HG02610 (cell line): ENCODE measurements around the gene RPF1.
"Not testable (repeated sequence)": the region's sequence is repeated elsewhere in the genome, so short reads cannot be mapped to it uniquely, and the experiment has no call there.

Experiments used
- ATAC-seq: cut with Tn5 transposase; IDR thresholded peaks from one replicate; pipeline ENCODE4 v1.9.1; 2021; ENCODE audit warnings: mild to moderate bottlenecking, moderate library complexity; ENCODE audit not compliant: unreplicated experiment

The RPF1 gene

DNA sequence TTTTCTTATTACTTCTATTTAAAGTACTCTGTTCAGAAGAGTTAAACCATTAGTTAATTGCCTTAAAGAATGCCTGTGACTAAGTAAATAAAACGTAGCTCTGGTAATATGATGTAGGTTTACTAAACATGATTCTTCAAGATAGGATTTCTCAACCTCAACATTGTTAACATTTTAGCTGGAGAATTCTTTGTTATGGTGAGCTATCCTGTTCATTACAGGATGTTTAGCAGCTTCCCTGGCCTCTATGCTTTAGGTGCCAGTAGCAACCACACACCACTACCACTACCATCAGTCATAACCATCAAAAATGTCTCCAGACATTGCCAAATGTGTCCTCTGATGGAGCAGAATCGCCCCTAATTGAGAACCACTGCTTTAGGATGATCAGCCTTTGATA is 10.7 kb downstream of the RPF1 start:
- no peak for ATAC-seq

DNA sequence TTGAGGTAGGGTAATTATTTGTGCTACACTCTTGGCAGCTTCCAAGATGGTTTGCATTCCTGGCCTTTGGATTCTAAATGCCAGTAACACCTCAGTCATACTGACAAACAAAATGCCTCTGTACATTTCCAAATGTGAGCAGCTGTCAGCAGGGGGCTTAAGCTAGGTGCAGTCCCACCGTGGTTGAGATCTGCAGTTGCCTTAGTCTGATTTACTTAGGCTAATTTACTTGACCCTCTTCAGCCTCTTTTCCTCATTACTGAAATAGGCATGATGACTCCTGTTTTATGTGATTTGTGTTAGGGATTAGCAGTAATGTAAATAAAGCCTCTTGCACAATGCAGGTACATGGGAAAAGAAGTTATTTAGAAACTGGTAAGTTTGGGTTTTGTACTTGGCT is 13.7 kb downstream of the RPF1 start:
- no peak for ATAC-seq

GRCh38 chr1:84493747-84494146 is 14.7 kb downstream of the RPF1 start:
- ATAC-seq, result peak; percentile 65

DNA sequence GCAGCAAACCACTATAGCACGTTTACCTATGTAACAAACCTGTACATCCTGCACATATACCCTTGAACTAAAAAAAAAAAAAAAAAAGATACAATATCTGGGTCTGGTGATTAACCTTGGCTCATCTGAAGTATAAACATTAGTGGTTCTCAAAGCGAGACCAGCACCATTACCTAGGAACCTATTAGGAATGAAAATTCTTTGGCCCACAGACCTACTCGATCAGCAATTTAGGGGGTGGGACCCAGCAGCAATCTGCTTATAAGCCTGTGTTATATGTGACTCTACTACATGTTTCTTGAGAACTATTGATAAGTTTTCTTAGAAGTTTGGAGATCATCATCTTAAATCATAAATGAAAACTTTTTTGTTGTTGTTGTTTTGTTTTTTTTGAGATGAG is 17.4 kb downstream of the RPF1 start:
- no peak for ATAC-seq

DNA sequence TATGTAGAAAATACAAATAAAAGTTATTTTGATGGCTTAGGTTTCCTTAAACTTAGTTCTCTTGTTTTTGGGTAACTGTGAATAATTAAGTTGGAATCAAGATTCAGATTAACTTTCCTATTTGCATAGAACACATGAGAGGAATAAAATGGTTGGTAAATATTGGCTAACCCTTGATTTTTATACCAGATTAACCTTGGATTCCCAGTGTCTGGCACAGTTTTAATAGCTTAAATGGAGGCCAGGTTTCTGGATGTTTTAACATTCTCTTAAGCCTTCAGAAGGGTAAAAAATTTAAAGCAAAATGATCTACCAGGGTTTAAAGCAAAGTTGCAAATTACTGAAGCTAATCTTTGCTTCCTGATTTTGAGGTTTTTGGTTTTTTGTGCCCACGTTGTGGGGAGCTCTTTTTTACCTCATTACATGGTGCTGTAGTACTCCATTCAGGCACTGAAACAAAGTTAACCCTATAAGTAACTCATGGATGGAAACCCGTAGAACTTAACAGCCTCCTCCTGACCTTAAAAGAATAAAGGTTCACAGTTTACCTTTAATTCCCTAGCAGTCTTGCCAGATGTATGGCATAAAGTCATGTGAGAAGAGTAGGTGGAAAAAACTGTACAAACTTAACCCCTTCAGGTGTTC is 18.7 kb downstream of the RPF1 start:
- ATAC-seq, result no peak

GRCh38 chr1:84502927-84503326 is 23.9 kb downstream of the RPF1 start:
- no peak for ATAC-seq

DNA sequence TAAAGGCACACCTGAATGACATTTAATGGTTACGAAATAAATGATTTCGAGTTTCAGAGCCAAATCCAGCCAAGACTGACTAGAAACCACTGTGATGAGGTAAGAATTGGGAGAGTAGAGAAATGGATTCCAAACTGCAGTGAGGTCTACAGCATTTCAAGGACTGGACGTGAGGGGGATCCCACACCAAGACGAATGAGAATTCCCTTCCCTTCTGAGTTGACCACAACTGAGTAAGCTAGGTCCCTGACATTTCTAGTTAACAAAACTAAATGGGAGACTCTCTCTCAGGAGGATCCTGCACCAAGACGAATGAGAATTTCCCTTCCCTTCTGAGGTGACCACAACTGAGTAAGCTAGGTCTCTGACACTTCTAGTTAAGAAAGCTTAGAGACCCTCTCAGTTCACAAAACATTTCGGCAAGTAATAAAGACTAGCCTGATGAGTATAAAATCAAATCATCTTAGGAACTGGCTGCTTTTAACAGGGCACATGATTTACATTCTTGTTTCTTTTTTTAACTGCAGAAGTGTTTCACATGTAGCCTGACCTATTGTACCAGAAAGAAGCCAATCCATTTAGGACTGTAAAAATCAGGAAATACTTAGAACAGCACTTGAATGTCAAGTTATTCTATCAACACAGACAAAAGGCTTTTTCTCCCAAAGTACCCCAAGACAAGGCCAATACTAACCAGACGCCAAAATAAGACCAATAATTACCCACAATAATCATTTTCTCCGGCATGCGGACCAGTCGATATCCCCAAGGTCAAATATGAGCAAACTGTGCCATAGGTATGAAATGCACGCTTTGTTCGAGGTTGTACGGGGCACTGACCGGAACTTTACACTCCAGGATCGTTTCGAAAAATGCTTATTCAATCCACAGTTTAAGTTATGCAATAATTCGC is 25.8 kb downstream of the RPF1 start:
- peak; percentile 28 for ATAC-seq

DNA sequence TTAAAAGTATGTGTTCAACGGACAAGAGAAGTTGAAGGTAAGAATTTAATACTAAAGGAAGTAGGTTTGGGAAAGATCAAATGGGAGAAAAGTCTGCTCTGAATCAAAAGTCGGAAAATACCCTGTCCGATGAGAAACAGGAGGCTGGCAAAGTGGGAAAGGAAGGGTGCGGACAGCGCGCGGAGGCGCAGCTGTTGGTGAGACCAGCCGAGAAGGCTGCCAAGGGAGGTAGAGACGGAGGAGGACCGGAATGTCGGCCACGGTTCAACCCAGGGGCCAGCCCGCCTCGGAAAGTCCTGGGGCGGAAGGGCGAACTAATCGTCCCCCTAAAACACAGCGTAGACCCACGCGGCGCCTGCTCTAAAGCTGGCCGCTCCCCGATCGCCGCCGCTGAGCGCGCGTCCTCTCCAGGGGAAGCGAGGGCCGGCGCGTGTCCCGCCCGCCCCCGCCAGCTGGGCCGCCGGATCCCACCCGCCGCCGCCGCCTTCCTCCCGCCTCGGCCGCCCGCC is 26.5 kb downstream of the RPF1 start:
- ATAC-seq, result peak; percentile 17

GRCh38 chr1:84506002-84506728 is 27.1 kb downstream of the RPF1 start, which contains the start of the genes GNG5 and SPATA1:
GNG5 (minus strand) TSS chr1:84506581; CDS start chr1:84506091, 490 bp downstream.
SPATA1 (plus strand) TSS chr1:84506386; CDS start chr1:84516360, 9,974 bp downstream.
- ATAC-seq, result peak; percentile 79

DNA sequence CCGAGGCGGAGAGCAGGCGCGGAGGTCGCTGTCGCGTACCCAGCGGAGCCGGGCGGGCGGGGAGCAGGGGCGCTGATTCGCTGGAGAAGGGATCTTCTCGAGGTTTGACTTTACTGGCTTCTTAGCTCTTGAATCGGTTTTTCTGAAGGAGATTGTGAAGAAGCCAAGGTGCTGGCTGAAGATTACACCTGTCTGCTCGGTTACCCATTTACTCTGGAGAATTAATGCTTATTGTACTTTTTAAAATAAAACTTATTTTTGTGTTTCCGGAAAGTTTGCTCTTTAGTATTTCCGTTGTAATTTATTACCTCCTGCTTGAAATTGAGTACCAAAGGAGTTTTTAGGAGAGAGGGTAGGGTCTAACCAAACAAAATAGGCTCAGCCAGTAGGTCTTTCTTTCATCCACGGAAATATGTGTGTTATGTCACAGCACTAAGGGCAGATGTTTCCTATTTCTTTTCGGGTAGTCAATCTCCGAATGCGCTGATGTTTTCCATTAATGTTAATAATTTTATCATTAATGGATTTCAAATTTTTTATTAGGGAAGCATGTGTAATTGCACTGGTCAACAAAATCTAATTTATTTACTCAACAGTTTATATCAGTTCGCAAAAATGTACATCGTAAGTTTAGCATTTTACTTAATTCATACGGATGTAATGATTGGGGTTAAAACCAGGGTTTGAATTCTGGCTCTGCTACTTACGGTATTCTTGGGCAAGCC is 27.8 kb downstream of the RPF1 start:
- ATAC-seq, result no peak

- ATAC-seq, result not testable (repeated sequence)
Measured at GRCh38 chr1:84507887-84508286, 28.8 kb downstream of the RPF1 start.

GRCh38 chr1:84508510-84508909 is 29.4 kb downstream of the RPF1 start:
- ATAC-seq, result no peak

GRCh38 chr1:84509029-84509428 is 30.0 kb downstream of the RPF1 start:
- ATAC-seq, result no peak

DNA sequence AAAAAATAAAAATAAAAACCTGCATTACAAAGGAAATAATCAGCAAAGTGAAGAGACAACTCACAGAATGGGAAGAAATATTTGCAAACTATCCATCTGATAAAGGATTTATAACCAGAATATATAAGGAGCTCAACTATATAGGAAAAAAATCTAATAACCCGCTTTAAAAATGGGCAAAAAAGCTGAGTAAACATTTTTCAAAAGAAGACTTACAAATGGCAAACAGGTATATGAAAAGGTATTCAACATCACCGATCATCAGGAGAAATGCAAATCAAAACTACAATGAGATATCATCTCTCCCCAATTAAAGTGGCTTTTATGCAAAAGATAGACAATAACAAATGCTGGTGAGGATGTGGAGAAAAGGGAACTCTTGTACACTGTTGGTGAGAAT is 31.1 kb downstream of the RPF1 start:
- no peak for ATAC-seq

DNA sequence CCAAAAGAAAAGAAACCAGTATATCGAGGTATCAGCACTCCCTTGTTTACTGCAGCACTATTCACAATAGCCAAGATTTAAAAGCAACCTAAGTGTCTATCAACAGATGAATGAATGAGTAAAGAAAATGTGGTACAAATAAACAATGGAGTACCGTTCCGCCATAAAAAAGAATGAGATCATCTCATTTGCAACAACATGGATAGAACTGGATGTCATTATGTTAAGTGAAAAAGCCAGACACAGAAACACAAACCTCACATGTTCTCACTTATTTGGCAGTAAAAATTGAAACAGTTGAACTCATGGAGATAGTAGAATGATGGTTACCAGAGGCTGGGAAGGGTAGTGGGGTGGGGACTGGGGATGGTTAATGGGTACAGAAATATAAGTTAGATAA is 31.6 kb downstream of the RPF1 start:
- ATAC-seq, result no peak

GRCh38 chr1:84524590-84524989 is 45.5 kb downstream of the RPF1 start:
- ATAC-seq, result no peak

DNA sequence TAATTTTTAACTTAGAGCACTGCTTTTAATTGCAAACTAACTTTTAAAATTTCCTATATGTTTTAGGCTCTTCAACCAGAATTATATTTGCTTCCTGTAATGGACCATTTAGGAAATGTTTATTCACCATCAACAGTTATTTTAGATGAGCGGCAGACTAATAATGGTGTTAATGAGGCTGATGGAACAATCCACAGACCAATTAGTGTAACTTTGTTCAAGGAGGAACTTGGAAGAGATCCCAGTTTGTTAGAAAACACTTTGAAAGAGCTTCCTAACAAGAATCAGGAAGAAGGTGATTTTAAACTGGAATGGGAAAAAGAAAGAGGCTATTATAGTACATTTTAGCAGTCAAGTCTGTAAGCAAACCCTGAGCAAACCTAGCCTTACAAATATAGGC is 46.7 kb downstream of the RPF1 start:
- no peak for ATAC-seq

DNA sequence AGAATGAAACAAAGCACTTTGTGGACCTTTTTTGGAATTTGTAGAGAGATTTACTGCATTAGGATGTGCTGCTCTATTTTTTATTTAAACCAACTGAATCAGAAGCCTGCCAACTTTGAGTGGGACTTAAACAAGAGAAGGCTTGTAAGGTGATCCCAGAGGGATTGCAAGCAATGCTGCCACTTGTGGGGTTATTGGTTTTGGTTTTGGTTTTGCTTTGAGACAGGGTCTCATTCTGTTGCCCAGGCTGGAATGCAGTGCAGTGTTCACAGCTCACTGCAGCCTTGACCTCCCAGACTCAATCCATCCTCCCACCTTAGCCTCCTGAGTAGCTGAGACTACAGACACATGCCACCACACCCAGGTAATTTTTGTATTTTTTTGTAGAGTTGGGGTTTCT is 59.5 kb downstream of the RPF1 start:
- no peak for ATAC-seq

GRCh38 chr1:84539972-84540371 is 60.9 kb downstream of the RPF1 start:
- ATAC-seq, result no peak

DNA sequence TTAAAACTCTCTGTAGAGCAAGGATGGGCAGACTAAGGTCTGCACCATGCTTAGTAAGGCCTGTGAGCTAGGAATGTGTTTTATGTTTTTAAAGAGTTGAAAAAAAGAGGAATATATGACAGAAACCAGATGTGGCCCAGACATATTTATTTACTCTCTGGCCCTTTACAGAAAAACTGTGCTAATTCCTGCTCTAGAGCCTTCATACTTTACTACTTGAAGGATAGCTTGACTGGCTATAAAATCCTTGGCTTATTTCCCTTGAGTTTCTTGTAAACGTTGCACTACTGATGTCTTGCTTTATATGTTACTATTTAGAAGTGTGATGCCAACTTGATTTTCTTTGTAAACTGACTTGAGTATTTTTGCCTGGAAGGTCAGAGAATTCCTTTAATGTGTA is 61.7 kb downstream of the RPF1 start:
- ATAC-seq, result no peak

- ATAC-seq, result no peak
Measured at GRCh38 chr1:84541679-84542078, 62.6 kb downstream of the RPF1 start.
